ENCODE results near the gene ARF3.

Gene ARF3

GRCh38 chr12:48988030-48988649 is 30.9 kb upstream of the ARF3 start:
- H3K4me2 ChIP-seq, result no peak overlapping the region
- H4K20me1 ChIP-seq (ENCODE audit: insufficient read depth), result no peaks in the 10 kb centered on the region
- no peak overlapping the region for H3K9ac ChIP-seq
- TF ChIP-seq, protein P1, sequence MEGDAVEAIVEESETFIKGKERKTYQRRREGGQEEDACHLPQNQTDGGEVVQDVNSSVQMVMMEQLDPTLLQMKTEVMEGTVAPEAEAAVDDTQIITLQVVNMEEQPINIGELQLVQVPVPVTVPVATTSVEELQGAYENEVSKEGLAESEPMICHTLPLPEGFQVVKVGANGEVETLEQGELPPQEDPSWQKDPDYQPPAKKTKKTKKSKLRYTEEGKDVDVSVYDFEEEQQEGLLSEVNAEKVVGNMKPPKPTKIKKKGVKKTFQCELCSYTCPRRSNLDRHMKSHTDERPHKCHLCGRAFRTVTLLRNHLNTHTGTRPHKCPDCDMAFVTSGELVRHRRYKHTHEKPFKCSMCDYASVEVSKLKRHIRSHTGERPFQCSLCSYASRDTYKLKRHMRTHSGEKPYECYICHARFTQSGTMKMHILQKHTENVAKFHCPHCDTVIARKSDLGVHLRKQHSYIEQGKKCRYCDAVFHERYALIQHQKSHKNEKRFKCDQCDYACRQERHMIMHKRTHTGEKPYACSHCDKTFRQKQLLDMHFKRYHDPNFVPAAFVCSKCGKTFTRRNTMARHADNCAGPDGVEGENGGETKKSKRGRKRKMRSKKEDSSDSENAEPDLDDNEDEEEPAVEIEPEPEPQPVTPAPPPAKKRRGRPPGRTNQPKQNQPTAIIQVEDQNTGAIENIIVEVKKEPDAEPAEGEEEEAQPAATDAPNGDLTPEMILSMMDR (conservative IDR thresholded peaks at IDR 0.05; ENCODE audit: low read depth, low read length), result peak; percentile 95
- no peak overlapping the region for H3K27ac ChIP-seq
- H3K79me2 ChIP-seq (ENCODE audit: insufficient read depth, low read depth), result no peaks in the 10 kb centered on the region
- H2AFZ ChIP-seq (ENCODE audit: low read depth), result no peak overlapping the region
- peaks cover 11% of the 10 kb centered on the region for H3K4me1 ChIP-seq (ENCODE audit: low read depth, poor library complexity, severe bottlenecking)
- no peak overlapping the region for H3K4me3 ChIP-seq (IDR thresholded peaks at IDR 0.05; ENCODE audit: insufficient read depth, low read depth, low read length)
- H3K36me3 ChIP-seq (ENCODE audit: insufficient read depth), result no peaks in the 10 kb centered on the region
- peaks cover 19% of the 10 kb centered on the region for H3K27me3 ChIP-seq (ENCODE audit: insufficient read depth, low read depth)

DNA sequence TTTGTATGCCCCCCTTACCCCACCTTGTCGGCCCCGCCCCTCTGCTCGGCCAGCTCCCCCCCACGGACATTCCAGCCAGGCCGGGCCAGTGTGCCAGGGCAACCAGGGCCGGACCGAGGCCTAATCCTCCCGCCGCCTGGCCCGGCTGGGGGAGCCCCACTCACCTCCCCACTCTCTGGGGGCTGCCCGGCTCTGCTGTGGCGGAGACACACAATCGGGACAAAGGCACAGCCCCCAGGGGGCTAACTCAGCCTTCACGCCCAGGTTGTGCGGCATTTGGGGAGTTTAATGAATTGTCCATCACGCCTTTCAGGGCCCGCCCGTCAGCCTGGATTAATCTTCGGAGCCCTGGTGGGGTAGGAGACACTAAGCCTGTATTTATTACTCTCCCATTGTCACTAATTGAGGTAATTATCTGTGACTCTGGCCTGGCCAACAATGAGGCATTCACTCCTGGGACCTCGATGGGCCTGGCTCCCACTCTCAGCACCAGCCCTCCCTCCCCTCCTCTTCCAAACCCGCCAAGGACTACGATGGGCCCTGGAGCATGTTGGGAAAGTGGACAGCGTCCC is 29.5 kb upstream of the ARF3 start:
- Histone ChIP-seq H3K27ac (no peak overlapping the region), H3K79me2 (ENCODE audit: insufficient read depth, low read depth) (no peaks in the 10 kb centered on the region), H3K9ac (no peak overlapping the region), H3K4me2 (no peak overlapping the region), H4K20me1 (ENCODE audit: insufficient read depth) (no peaks in the 10 kb centered on the region), H3K4me3 (IDR thresholded peaks at IDR 0.05; ENCODE audit: insufficient read depth, low read depth, low read length) (no peak overlapping the region), H3K27me3 (ENCODE audit: insufficient read depth, low read depth) (peaks cover 25% of the 10 kb centered on the region), H2AFZ (ENCODE audit: low read depth) (no peak overlapping the region), H3K36me3 (ENCODE audit: insufficient read depth) (no peaks in the 10 kb centered on the region), H3K4me1 (ENCODE audit: low read depth, poor library complexity, severe bottlenecking) (peaks cover 11% of the 10 kb centered on the region)
- TF ChIP-seq, protein P1 (conservative IDR thresholded peaks at IDR 0.05; ENCODE audit: low read depth, low read length), result no peak

DNA sequence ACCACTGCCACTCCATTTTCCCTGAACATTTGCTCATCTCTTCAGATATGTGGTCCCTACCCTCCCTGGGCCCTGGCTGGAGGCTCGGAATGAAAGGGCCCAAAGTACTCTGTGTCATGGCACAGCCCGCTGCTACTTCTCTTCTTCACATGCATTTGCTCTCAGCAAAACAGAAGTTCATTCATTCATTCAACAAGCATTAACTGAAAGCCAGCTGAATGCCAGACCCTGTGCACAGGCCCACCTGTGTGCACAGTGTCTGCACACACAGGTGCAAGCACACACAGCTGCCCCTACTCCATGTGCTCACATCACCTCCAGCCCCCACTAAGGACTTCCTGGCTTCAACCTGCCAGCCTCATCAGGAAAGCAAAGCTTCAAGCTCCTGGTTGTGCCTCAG is 28.6 kb upstream of the ARF3 start:
- H3K27me3 ChIP-seq (ENCODE audit: insufficient read depth, low read depth), result peaks cover 27% of the 10 kb centered on the region
- no peak overlapping the region for H3K9ac ChIP-seq
- H4K20me1 ChIP-seq (ENCODE audit: insufficient read depth), result no peaks in the 10 kb centered on the region
- no peaks in the 10 kb centered on the region for H3K79me2 ChIP-seq (ENCODE audit: insufficient read depth, low read depth)
- H3K4me2 ChIP-seq, result no peak overlapping the region
- no peak overlapping the region for H2AFZ ChIP-seq (ENCODE audit: low read depth)
- peaks cover 3% of the 10 kb centered on the region for H3K4me1 ChIP-seq (ENCODE audit: low read depth, poor library complexity, severe bottlenecking)
- no peak overlapping the region for H3K27ac ChIP-seq
- H3K4me3 ChIP-seq (IDR thresholded peaks at IDR 0.05; ENCODE audit: insufficient read depth, low read depth, low read length), result no peak overlapping the region
- no peaks in the 10 kb centered on the region for H3K36me3 ChIP-seq (ENCODE audit: insufficient read depth)
- TF ChIP-seq, protein P1 (conservative IDR thresholded peaks at IDR 0.05; ENCODE audit: low read depth, low read length), result no peak

DNA sequence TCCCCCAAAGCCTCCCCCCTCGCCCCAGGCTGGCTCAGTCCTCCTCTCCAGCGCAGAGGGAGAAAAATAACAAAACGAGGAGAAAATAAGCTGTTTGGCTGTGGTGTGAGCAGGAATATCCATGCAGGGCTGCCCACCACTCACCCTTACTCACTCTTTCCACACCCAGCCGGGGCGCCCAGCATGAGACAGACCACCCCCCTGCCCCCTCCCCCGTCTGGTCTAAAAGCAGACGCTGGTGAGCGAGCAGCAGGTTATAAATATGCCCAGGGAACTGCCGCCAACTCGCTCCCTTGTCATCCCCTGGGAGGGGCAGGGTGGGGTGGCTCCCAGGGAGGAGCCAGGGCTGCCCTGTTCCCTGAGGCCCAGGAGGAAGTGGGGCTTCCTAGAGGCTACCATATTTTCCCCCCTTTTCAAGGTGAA is 28.2 kb upstream of the ARF3 start:
- Histone ChIP-seq H2AFZ (ENCODE audit: low read depth) (no peak overlapping the region), H4K20me1 (ENCODE audit: insufficient read depth) (no peaks in the 10 kb centered on the region), H3K27ac (no peak overlapping the region), H3K27me3 (ENCODE audit: insufficient read depth, low read depth) (peaks cover 31% of the 10 kb centered on the region), H3K4me3 (IDR thresholded peaks at IDR 0.05; ENCODE audit: insufficient read depth, low read depth, low read length) (no peak overlapping the region), H3K4me2 (no peak overlapping the region), H3K4me1 (ENCODE audit: low read depth, poor library complexity, severe bottlenecking) (no peaks in the 10 kb centered on the region), H3K79me2 (ENCODE audit: insufficient read depth, low read depth) (no peaks in the 10 kb centered on the region), H3K9ac (no peak overlapping the region), H3K36me3 (ENCODE audit: insufficient read depth) (no peaks in the 10 kb centered on the region)
- TF ChIP-seq, protein P1 (conservative IDR thresholded peaks at IDR 0.05; ENCODE audit: low read depth, low read length), result no peak

Measured in KMS-11 (cell line).